Peyer's patch (tissue), 4 donors: ENCODE measurements around the gene STAP1.

Experiments
- CTCF ChIP-seq, 6 experiments: fragments of 450-650 bp in 4 of 6; fragments of 200-600 bp in 2 of 6; sonication (generic) in 1 of 6; IDR thresholded peaks; one replicate each; pipeline ENCODE4 v1.5.1; 2017 to 2019; ENCODE audit warnings: antibody characterized with exemption in 6 of 6, mild to moderate bottlenecking in 3 of 6, moderate library complexity in 1 of 6
- POLR2A ChIP-seq, 2 donors: fragments of 450-650 bp; IDR thresholded peaks; one replicate each; pipeline ENCODE4 v1.5.1; 2017; ENCODE audit warnings: antibody characterized with exemption in 2 of 2, mild to moderate bottlenecking in 2 of 2, moderate library complexity in 2 of 2

GRCh38 chr4:67638136-67638535, 79.6 kb downstream of the STAP1 start:
- TF ChIP-seq CTCF (IDR thresholded peaks at IDR 0.05) = no peak
- no peak for TF ChIP-seq POLR2A (IDR thresholded peaks at IDR 0.05)
